Glomerular endothelial cell (primary cell): ENCODE measurements around the gene REG4. TPM values are rescaled to one million over a fixed set of nuclear protein-coding genes. Genes with fewer than 3 reads are reported as not detected.
A peak's percentile ranks its signal among the peaks of the same experiment; 100 is the strongest.
"Not testable (repeated sequence)": the region's sequence is repeated elsewhere in the genome, so short reads cannot be mapped to it uniquely, and the experiment has no call there.

Experiments
- DNase-seq: peaks from one replicate; pipeline ENCODE4 v3.0.0-alpha.2; 2011; ENCODE audit warnings: low read depth, low spot score; ENCODE audit errors: extremely low read depth
- total RNA-seq: library from RNA; depleted of rRNA; stranded (reverse); fragments of >200 nt; gene quantifications from 2 replicates; pipeline ENCODE4 v1.2.3, GENCODE V29; 2015

The REG4 gene
- not detected in 2 replicates for total RNA-seq

DNA sequence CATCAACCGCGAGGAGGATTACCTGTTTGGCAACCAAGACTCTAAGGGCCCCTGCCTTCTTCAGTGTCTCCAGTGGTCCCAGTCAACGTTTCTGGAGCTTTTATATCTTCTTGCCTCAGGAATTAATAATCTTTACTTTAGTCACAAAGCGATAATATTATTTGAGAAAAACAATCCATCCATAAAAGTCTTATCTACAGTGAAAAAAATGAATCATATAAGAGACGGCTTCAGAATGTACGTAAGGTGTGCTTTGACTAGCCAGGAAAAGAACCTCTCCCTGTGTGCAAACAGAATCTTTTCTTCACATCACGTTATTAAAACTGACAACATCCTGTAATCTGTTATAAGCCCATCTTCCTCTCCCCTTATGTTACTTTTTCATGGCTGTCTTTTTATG lies at the start of gene REG4:
TSS of gene REG4 (minus strand) at position 74 of the 400 bp plus-strand sequence. CDS start 2,691 bp downstream, outside the sequence.
- no peak for DNase-seq

DNA sequence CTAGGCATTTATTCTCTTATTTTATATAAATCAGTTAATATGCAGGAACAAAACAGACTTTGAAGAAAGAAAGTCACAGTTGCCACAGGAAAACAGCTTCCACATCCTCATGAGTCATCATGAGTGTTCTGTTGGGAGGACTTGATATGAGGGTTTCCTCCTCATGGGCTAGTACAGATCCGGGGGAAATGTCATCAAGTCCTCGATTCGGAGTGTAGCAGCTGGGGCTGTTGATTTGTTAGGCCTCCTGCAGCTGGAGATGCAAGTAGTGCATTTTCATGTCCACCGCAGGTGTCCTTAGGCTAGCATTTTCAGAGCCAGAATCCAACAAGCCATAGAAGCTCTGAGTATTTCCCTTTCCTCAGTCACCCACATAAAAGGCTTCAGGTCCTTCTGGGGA lies 48.4 kb upstream of the REG4 start:
- peak; percentile 47 for DNase-seq

DNA sequence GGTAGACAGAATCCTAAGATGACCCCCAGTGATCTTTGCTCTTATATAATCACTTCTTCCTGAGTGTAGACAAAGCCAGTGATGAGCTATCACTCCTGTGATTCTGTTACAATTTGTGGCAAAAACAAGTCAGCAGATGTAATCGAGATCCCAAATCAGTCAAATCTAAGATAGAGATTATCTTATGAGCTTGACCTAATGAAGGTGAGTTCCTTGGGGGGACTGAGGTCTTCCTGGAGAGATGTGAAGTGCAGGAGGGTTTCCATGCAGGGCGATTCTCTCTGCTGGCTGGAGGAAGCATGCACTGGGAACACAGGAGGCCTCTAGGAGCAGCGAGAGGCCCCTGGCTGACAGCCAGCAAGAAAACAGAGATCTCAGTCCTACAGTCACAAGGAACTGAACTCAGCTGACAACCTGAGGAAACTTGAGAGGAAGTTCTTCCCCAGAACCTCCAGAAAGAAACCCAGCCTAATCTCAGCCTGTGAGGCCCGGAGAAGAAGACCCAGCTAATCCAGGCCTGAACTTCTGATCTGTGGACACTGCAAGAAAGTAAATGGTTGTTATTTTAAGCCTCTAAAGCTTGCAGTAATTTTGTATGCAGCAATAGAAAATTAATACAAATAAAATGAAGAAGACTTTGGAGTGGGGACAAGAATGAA lies 47.4 kb upstream of the REG4 start:
- DNase-seq: not testable (repeated sequence)

DNA sequence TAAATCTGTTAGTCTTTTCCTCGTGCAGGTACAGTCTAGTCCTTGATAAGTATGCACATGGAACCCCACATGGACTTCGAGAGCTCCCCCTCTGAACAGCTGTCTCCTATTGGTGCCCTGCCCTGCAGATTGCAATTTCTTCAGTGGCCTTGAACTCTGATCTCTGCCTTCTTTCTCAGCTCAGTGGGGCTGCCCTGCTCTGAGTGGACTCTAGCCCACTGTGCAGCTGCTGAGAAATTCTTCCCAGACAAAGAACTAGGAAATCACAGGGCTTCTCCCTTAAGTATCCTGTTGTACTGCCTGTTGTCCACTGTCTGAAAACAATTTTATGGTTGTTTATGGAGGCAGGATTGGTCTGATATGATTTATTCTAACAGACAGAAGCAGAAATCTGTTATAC lies 46.9 kb upstream of the REG4 start:
- DNase-seq: no peak

DNA sequence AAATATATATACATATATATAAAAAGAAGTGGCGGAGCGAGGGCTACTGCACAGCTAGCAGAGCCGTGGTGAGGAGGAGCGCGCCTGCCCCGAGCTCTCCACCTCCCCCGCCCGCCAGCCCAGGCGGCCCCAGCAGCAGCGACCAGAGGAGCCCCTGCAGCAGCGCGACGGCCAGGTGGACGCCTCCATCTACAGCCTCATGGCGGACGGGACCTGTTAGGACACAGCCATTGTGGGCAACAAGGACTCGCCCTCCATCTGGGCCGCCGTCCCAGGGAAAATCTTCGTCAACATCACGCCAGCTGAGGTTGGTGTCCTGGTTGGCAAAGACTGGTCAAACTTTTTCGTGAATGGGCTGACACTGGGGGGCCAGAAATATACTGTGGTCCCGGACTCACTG lies 41.9 kb upstream of the REG4 start:
- no peak for DNase-seq

DNA sequence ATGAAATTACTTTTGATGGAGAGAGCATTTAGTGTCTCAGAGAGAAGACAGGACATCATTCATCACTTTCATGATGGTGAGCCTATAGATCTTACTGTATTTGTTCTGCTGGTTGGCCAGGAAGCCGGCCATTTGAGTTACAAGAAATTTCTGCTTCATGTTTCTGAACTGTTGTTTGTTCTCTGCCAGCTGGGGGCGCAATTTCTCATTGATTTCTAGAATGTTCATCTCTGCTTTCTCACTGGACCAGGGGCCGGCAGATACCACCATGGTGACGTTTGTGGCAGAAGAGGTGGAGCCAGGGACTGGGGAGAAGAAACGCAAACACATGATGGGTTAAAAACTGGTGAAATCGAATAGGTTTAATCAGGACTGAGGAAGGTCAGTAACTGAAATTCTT lies 32.9 kb upstream of the REG4 start:
- not testable (repeated sequence) for DNase-seq

DNA sequence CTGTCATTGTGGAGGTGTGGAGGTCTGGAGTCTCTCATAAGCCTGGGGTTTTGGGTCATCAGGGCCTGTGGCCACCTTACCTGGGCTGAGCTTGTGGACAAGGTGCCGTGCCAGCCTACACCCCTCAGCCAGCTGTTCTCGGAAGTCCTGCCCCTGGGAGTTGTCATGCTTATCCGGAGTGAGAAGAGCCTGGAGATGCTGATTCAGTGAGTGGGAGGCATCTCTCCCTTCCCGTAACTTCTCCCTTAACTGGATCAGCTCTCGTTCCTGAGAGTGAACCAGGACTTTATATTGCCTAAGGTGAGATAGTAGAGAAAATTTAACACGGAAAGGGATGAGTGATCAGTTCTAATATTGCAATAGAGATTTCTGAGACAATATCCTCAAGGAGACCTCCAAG lies 30.0 kb upstream of the REG4 start:
- no peak for DNase-seq

DNA sequence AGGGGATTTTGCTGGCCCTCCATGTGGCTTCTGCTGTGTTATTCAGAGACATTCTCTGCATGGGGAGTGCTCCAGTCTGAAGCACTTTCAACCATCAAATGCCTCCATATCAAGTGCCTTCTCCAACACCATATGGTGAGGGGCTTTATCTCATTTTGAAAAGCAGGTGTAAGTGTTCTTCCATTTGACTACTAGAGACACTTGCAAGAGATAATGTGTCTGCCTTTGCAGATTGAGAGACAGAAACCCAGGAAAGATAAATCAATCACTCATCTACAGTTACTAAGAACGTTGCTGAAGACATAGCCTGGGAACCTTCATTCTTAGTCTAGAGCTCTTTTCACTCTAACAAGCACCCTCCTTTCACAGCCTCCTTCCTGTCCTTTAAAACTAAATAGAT lies 29.5 kb upstream of the REG4 start:
- DNase-seq: no peak

DNA sequence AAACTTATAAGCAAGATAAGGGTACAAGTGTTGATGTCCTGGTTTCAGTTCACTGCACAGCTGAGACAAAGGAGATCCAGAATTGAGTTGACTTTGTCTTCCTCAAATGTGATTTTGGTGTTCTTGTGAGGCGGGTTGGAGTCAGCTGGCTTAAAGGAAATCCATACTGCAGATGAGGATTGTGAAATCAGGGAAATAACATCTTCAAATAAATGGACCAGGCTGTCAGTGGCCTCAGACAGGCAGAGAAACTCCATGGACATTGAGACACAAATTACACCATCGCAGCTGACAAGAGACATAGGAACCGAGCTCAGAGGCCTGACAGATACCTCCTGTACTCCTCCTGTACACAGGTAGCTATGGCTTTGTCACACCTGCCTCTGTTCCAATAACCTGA lies 27.0 kb upstream of the REG4 start:
- no peak for DNase-seq

DNA sequence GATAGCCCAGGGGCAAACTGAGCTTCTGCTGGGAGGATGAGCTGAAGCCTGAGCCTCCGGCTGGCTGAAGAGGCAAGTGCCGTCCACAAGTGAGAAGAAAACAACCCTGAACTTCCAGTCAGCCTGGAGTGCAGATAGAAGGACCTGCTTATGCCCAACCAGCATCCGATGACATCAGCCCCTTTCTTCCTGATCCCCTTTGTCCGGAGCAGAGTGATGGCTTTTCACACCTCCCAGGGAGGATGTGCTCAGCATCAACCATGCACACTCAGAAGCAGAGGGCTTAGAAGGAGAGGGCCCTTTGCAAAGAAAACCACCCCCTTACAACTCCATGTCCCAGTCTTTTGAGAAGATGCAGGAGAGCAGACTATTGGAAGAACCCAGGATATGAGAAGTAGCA lies 23.7 kb upstream of the REG4 start:
- no peak for DNase-seq

DNA sequence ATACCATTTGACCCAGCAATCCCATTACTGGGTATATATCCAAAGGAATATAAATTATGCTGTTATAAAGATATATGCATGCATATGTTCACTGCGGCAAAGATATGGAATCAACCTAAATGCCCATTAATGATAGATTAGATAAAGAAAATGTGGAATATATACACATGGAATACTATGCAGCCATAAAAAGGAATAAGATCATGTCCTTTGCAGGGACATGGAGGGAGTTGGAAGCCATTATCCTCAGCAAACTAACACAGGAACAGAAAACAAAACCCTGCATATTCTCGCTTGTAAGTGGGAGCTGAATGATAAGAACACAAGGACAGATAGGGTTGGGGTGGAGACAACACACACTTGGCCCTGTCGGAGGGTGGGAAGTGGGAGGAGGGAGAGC lies 19.8 kb upstream of the REG4 start:
- DNase-seq: no peak

DNA sequence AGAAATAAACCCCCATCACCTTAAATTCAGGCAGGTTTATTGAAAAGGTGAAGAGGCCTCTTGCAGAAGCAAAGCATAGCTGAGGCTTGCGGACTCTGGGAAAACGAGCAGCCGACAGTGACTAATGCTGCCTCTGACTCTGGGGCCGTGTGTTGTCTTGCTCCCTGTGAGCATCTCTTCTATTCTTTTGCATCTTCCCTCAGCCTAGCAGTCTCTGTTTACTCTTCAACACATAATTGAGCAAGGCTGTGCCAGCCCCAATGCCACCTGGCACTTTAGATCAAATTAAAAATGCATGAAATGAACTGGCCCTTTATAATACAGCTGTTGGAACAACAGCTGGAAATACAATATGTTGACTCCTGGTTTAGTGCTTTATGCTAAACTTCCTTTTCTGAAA lies 18.4 kb upstream of the REG4 start:
- no peak for DNase-seq

DNA sequence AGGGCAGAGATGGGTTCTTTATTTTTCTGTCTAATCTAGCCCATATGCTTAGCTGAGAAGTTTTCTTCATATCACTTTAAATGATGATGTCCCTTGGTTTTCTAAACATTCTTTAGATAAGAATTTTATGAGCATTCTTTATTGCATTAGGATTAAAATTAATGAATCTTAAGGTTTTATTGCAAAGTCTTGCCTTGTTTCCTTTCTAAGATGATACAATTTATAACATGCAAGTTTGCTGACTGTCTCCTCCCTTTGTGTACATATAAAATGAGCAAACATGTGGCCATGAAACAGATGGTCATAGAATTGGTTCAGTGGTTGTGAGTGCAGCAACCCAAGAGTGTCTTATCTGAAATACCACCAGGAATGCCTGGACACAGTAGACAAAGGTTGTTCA lies 17.7 kb upstream of the REG4 start:
- not testable (repeated sequence) for DNase-seq

DNA sequence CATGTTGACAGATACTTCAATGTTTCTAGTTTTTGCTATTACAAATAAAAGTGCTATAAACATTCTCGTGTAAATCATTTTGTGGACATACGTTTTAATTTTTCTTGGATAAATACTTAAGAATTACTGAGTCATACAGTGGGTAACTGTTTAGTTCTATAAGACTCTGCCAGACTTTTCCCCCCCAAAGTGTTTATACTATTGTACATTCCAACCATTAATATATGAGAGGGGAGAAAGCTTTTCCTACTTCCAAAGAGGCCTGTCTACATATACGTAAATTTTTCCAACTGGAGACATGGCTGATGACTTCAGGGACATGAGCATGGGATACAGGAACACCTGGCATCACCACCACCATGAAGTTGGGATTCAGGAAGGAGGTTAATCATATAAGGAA lies 17.0 kb upstream of the REG4 start:
- no peak for DNase-seq

DNA sequence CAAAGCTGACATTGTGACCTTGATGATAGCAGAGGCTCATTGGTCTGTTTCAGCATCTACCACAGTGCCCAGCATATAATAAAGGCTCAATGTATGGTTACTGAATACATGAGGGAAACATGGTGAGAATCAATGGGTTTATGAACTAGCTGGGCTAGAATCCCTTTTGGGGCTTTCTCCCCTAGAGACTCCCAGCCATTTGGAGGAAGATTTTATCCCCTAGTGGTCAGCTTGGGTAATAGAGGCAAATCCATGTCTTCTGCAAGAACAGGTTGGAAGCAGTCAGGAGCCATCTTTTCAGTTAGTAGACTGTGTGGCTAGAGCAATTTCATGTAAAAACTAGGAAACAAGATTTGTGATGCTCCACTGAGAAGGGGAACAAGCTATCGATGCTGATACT lies 15.8 kb upstream of the REG4 start:
- no peak for DNase-seq

DNA sequence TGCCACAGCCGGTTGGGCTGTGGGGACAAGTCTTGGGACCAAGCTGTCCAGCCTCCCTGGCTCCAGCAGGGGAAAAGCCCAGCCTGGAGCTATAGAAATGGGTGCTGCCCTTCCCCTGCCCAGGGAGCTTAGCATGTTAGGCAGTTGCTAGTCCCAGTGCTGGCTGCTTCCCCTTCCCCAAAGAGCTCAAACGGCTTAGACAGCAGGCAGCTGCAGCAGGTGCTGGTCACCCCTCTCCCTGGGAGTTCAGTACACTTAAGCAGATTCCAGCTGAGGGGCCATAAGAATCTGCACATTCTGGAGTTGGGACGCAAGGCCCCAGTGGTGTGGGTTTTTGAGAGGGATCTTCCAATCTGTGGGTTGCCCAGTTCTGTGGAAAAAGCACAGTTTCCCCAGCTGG lies 11.1 kb upstream of the REG4 start:
- DNase-seq: no peak

DNA sequence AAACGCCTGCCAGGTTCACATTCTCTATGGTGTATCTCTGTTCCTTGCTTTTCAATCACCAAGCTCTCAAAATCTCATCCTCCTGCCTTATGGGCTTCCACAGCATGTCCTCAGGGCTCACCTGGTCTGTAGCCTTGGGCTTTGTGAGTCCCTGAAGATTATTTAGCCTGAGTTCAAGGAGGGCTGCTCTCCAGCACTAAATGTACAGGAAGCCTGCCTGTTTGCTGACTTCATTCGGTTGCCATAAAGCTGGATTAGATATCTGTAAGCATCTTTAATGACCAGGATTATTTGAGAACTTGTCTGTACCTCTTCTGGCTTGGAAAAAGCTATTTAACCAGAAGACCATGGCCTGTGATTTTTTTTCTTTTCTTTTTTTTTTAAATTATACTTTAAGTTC lies 6.9 kb upstream of the REG4 start:
- DNase-seq: no peak

DNA sequence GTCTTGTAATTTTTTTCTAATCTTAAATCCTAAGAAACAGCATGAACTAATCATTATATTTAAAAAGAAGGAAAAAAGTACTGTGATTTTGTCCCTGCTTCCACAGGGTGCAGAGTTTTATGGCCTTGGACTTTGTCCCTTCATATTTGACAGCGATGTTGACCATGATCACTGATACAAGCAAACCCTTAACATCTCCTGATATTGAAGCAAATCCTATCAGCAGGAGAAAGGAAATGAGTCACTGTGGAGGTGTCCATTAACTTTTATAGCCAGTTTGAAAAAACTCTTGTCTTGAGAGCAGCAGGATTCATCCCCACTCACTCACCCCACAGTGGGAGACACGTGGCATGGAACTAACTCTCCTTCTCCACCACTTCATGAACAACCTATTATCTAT lies 5.1 kb upstream of the REG4 start:
- no peak for DNase-seq

DNA sequence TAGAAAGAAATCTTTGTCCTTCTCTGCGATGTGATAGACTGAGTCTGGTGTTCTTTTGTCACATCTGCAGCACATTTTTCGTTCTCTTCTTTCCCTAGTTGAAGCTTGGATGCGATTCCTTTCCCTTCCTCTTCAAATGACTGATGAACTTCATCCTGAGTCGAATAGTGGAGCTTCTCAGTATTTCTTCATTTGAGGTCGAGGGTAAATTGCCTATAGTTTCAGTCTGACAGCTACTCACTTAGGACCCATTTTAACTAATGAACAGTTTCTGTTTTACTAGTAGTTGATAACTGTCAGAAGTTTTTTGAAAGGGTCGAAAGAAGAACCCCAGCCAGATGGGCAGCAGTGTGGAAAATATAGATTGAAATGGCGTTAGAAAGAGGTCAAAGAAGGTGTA lies 4.7 kb upstream of the REG4 start:
- DNase-seq: no peak

DNA sequence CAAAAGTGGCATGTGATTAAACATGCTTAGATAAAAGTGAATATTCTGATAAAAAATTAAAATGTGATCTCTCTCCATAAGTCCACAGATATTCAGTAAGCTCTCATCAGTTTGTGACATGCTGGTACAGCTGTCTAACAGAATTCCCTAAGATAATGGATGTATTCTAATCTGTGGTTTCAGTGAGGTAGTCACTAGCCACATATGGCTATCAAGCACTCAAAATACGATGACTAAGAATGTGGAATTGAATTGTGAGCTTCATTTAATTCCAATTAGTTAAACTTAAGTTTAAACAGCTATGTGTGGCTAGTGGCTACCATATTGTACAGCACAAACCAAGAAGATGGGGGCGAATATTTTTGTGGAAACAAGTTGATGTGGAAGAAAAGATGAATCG lies 4.1 kb upstream of the REG4 start:
- DNase-seq: no peak

DNA sequence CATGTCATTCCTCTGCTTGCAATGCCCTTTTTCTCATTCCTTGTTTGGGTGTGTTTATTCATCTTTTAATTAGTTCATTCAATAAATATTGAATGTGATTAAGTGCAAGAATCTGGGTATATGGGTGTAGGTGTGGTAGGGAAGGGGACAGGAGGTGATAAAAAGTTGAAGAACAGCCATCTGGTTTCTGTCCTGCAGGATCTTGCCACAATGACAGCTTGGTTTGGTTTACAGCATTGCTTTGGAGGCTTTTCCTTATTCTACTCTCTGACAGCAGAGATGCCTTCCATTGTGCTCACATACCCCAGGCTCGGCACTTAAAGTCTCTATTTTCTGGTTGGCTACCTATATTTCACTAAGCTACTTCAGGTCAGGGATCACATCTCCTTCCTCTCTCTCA lies 3.0 kb upstream of the REG4 start:
- no peak for DNase-seq

DNA sequence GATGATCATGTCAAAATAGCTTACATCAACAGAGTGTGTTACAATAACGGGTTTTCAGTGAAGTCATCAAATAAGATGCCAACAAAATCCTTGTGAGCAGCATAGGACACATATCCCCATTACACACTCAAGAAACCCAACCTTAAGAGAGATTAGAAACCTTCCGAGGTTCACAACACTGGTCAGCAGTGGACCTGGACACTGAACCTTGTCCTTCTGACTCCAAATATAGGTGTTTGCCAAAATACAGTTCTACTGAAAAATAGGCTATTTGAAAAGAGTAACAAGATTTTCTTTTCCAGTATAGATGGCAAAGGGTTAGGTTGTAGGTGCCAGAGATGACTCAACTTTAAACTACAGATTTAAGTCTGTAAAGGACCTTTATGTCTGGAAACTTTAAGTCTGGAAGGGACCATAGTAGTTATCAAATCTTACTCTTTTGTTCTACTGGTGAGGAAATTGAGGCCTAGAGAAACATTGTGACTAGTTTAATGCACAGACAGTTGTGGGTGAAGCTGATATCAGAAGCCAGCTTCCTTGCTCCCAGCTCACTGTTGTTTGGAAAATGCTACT lies 811 bp upstream of the REG4 start:
- DNase-seq: no peak

DNA sequence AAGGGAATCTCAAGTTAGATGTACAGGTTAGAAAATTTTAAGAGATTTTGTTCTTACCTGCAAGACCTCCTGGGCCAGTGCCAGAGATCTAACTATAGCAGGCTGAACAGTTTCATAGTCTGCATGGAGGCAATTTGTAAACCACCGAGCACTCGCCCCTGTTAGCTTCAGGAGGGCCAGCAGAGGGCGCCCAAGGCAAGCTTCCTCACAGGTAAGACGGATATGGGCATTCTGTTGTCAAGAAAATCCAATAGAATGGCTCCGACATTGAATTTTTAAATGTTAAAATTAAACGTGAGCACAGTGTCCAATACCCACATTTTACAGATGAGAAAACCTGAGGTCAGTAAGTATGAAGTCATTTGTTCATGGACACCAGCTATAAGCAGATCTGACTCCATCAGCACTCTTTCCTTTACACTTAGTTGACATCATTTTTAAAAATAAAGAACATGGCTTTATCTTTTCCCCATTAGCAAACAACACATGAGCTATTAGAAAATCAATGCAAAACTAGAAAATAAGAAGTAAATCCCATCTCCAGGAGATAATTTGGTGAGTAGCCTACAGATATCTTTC lies 2.2 kb downstream of the REG4 start:
- peak; percentile 14 for DNase-seq
